ENCODE data around the gene PLA2G4F. TPM values are rescaled to one million over a fixed set of nuclear protein-coding genes. Genes with fewer than 3 reads are reported as not detected.
"Not testable (repeated sequence)": the region's sequence is repeated elsewhere in the genome, so short reads cannot be mapped to it uniquely, and the experiment has no call there.

The PLA2G4F gene
- total and polyA plus RNA-seq, 7 experiments from 2014 or later, result not detected

DNA sequence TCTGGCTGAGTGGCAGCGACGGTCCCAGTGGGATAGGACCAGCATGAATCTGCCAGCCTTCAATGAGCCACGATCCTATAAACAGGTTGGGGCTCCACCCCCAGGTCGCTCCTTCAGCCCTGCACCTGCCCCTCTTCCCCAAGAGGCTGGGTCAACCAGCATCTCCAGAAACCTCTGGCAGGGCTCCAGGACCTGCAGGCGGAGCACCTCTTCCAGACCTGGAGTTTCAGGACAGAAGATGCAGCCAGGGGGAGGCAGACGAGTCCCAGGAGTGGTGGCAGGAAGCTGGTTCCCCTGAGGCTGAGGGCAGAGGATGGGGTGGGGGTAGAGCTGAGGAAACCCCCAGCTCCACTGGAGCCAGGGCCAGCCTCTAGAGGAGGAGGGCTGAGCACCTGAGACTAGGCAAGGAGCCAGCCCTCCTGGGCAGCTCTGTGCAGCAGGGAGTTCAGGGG, 61.9 kb downstream of the PLA2G4F start, which contains the start of gene PLA2G4D:
Gene PLA2G4D, minus strand, starts transcription at position 51 of the 452 bp plus-strand sequence. CDS start 103 bp downstream, outside the sequence.
- ATAC-seq (no peak), DNase-seq (no peak)
- CTCF ChIA-PET, result no interaction called here
- Mint-ChIP-seq H3K9me3 (no peaks in the 10 kb centered on the region), H3K27me3 (peaks cover 0 to 9% (median 4%) of the 10 kb centered on the region in 5 donors), H3K36me3 (peaks cover 0 to 9% (median 0%) of the 10 kb centered on the region in 5 donors), H3K4me3 (no peak within 1 kb of the TSS), H3K4me1 (peaks cover 0 to 2% (median 0%) of the 10 kb centered on the region in 7 donors), H3K27ac (no peak within 1 kb of the TSS)
- no peak within 1 kb of the TSS for H3K27ac ChIP-seq (ENCODE audit: low read depth, low read length)
- intact Hi-C loops (cut with micrococcal nuclease), result no loop called here
- POLR2A ChIA-PET, result no interaction called here
- no peaks in the 10 kb centered on the region for H3K27me3 ChIP-seq (ENCODE audit: control insufficient read depth in 2 of 2, insufficient read depth in 2 of 2, low read length in 2 of 2)
- no peaks in the 10 kb centered on the region for H3K9me3 ChIP-seq (ENCODE audit: control insufficient read depth in 2 of 3, low read length in 3 of 3)
- H3K36me3 ChIP-seq (ENCODE audit: control insufficient read depth in 2 of 3, insufficient read depth in 3 of 3, low read length in 3 of 3), result no peaks in the 10 kb centered on the region
- H3K4me1 ChIP-seq (ENCODE audit: control insufficient read depth in 2 of 2, insufficient read depth in 2 of 2, low read length in 2 of 2), result no peaks in the 10 kb centered on the region
- no peak within 1 kb of the TSS for H3K4me3 ChIP-seq (ENCODE audit: low read length)

DNA sequence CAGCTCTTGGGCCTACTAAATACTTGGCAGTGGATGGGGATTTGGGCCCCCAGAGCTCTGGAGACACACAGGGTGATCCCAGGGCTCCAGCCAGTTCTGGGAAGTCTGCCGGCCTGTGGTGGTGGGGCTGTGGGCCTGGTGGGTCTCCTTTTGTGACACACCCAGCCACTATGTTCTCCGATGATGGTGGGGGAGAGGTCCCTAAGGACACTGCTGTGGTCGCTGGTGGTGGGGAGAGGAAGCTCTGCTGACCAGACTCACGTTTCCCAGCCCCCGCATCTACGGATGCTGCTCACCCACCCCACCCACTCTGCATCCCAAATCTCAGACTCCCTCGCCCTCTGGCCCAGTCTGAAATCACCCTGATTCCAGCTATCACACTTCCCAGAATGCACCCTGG, 62.5 kb downstream of the PLA2G4F start:
- H3K4me1 ChIP-seq (ENCODE audit: control insufficient read depth in 2 of 2, insufficient read depth in 2 of 2, low read length in 2 of 2), result no peaks in the 10 kb centered on the region
- no peak overlapping the region for H3K27ac ChIP-seq (ENCODE audit: low read depth, low read length)
- H3K9me3 ChIP-seq (ENCODE audit: control insufficient read depth in 2 of 3, low read length in 3 of 3), result no peaks in the 10 kb centered on the region
- ChIA-PET CTCF (no interaction called here), POLR2A (no interaction called here)
- H3K27me3 Mint-ChIP-seq, result peaks cover 0 to 15% (median 4%) of the 10 kb centered on the region in 5 donors
- peaks cover 0 to 3% (median 0%) of the 10 kb centered on the region in 7 donors for H3K4me1 Mint-ChIP-seq
- ATAC-seq (no peak), DNase-seq (no peak)
- H3K27ac Mint-ChIP-seq, result no peak overlapping the region
- H3K36me3 ChIP-seq (ENCODE audit: control insufficient read depth in 2 of 3, insufficient read depth in 3 of 3, low read length in 3 of 3), result no peaks in the 10 kb centered on the region
- peaks cover 0 to 5% (median 0%) of the 10 kb centered on the region in 5 donors for H3K36me3 Mint-ChIP-seq
- H3K27me3 ChIP-seq (ENCODE audit: control insufficient read depth in 2 of 2, insufficient read depth in 2 of 2, low read length in 2 of 2), result no peaks in the 10 kb centered on the region
- H3K4me3 ChIP-seq (ENCODE audit: low read length), result no peak overlapping the region
- intact Hi-C loops (cut with micrococcal nuclease), result no loop called here
- no peak overlapping the region for H3K4me3 Mint-ChIP-seq
- H3K9me3 Mint-ChIP-seq, result no peaks in the 10 kb centered on the region

DNA sequence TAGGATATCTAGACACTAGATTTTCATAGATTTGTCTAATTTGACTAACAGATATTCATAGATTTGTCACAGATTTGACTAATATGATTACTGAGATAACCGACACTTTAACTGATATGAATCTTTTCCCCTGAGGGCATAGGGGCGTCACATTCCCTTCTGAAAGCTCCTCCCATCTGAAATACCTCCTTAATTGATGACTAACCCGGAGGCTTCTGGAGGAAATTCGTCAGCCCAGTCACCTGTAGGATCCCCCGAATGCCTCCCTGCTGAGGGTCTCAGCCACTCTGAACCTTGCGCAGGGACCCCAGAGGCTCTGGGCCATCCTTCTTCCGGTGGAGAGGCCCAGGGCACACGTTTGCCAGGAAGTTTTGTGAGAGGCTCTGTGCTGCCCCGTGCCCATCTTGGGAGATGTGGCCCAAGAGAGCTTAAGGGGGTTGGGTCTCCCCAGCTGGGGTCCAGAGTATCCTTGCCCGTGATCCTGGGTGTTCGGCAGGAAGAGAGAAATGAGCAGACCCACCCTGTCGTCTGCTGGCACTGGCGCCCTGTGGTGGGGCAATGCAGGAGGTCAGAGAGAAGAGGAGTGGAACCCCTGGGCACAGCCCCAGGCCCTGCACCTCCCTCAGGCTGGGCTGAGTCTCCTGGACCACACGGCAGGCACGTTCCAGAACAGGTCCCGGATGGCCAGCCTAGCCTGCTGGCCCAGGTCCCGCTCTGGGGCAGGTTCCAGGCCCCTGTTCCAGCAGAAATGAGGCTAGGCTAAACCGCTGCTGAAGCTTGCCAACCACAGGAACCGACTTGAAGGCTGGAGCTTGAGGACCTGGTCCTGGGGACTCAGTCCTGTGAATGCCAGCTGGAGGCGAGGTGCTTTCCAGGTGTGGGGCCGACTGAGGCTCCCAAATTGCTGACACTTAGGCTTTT, 63.8 kb downstream of the PLA2G4F start:
- Mint-ChIP-seq H3K27ac (no peak overlapping the region), H3K9me3 (no peaks in the 10 kb centered on the region), H3K27me3 (peaks cover 0 to 14% (median 4%) of the 10 kb centered on the region in 5 donors), H3K36me3 (no peaks in the 10 kb centered on the region), H3K4me1 (peaks cover 0 to 5% (median 0%) of the 10 kb centered on the region in 7 donors), H3K4me3 (no peak overlapping the region)
- Histone ChIP-seq H3K36me3 (ENCODE audit: control insufficient read depth in 2 of 3, insufficient read depth in 3 of 3, low read length in 3 of 3) (no peaks in the 10 kb centered on the region), H3K27ac (ENCODE audit: low read depth, low read length) (no peak overlapping the region), H3K4me3 (ENCODE audit: low read length) (no peak overlapping the region), H3K9me3 (ENCODE audit: control insufficient read depth in 2 of 3, low read length in 3 of 3) (no peaks in the 10 kb centered on the region), H3K27me3 (ENCODE audit: control insufficient read depth in 2 of 2, insufficient read depth in 2 of 2, low read length in 2 of 2) (no peaks in the 10 kb centered on the region), H3K4me1 (ENCODE audit: control insufficient read depth in 2 of 2, insufficient read depth in 2 of 2, low read length in 2 of 2) (no peaks in the 10 kb centered on the region)
- POLR2A ChIA-PET, result no interaction called here
- DNase-seq (no peak), ATAC-seq (no peak)
- intact Hi-C loops (cut with micrococcal nuclease), result no loop called here
- CTCF ChIA-PET, result no interaction called here

DNA sequence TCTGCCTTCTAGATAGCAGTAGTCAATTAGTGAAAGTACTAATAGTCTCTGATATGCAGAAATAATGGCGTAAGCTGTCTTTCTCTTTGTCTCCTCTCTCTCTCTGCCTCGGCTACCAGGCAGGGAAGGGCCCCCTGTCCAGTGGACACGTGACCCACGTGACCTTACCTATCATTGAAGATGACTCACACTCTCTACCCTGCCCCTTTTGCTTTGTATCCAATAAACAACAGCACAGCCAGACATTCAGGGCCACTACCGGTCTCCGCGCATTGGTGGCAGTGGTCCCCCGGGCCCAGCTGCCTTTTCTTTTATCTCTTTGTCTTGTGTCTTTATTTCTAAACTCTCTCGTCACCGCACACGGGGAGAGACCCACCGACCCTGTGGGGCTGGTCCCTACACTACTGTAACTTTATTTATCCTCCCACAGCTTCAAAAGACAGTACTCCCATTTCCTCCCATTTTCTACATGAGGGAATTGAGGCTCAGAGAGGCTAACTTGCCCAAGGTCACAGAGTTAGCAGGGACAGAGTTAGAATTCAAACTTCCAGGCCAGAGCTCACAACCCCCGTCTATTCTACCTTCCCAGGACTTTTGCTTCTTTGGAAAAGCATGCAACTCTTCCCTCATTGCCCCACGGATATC, 64.6 kb downstream of the PLA2G4F start:
- ATAC-seq; DNase-seq; intact Hi-C loops (cut with micrococcal nuclease); H3K9me3 ChIP-seq (ENCODE audit: control insufficient read depth in 2 of 3, low read length in 3 of 3); POLR2A ChIA-PET; H3K36me3 Mint-ChIP-seq; CTCF ChIA-PET; H3K27me3 Mint-ChIP-seq; H3K36me3 ChIP-seq (ENCODE audit: control insufficient read depth in 2 of 3, insufficient read depth in 3 of 3, low read length in 3 of 3); H3K4me1 Mint-ChIP-seq; H3K4me3 ChIP-seq (ENCODE audit: low read length); H3K27ac ChIP-seq (ENCODE audit: low read depth, low read length); H3K4me1 ChIP-seq (ENCODE audit: control insufficient read depth in 2 of 2, insufficient read depth in 2 of 2, low read length in 2 of 2); H3K27me3 ChIP-seq (ENCODE audit: control insufficient read depth in 2 of 2, insufficient read depth in 2 of 2, low read length in 2 of 2); H3K4me3 Mint-ChIP-seq; H3K9me3 Mint-ChIP-seq: not testable (repeated sequence)
- H3K27ac Mint-ChIP-seq, result peak overlapping the region in 1 of 9 donors; percentile 53

DNA sequence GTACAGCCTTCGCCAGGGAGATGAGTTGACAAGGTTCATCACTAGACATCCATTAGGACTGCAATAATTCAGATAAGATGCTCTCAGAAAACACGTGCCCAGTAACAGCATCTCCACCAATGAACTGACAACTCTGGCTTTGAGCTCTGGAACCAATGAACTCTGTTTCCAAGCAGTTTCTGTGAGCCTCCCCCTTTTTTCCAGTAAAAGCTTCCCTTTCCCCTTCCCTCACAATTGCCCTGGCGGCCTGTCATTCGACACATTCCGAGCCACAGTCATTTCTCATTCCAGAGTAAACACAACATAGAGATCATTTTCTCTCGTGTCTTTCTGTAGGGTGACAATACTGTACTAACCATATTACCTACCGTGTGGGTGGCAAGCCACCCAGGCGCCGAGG, 65.7 kb downstream of the PLA2G4F start:
- Histone ChIP-seq H3K9me3 (ENCODE audit: control insufficient read depth in 2 of 3, low read length in 3 of 3) (no peaks in the 10 kb centered on the region), H3K27me3 (ENCODE audit: control insufficient read depth in 2 of 2, insufficient read depth in 2 of 2, low read length in 2 of 2) (no peaks in the 10 kb centered on the region), H3K36me3 (ENCODE audit: control insufficient read depth in 2 of 3, insufficient read depth in 3 of 3, low read length in 3 of 3) (no peaks in the 10 kb centered on the region), H3K4me1 (ENCODE audit: control insufficient read depth in 2 of 2, insufficient read depth in 2 of 2, low read length in 2 of 2) (no peaks in the 10 kb centered on the region), H3K27ac (ENCODE audit: low read depth, low read length) (no peak overlapping the region), H3K4me3 (ENCODE audit: low read length) (no peak overlapping the region)
- Mint-ChIP-seq H3K27ac (no peak overlapping the region), H3K27me3 (peaks cover 0 to 10% (median 0%) of the 10 kb centered on the region in 5 donors), H3K9me3 (no peaks in the 10 kb centered on the region), H3K4me1 (peaks cover 0 to 5% (median 0%) of the 10 kb centered on the region in 7 donors), H3K4me3 (no peak overlapping the region), H3K36me3 (no peaks in the 10 kb centered on the region)
- ATAC-seq (no peak), DNase-seq (no peak)
- ChIA-PET CTCF (no interaction called here), POLR2A (no interaction called here)
- intact Hi-C loops (cut with micrococcal nuclease), result no loop called here

DNA sequence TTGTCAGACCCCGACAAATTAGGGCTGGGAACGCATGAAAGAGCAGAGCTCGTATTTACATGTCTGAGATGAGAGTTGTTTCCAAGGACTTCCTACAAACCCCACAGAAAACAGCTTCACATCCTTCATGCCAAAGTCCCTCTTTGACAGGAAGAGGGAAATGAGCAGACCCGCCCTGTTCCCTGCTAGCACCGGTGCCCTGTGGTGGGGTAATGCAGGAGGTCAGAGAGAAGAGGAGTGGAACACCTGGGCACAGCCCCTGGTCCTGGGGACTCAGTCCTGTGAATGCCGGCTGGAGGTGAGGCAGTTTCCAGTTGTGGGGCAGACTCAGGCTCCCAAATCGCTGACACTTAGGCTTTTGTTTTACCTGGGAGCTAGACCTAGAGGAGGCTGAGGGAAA, 66.1 kb downstream of the PLA2G4F start:
- H3K27ac ChIP-seq (ENCODE audit: low read depth, low read length), result no peak overlapping the region
- Mint-ChIP-seq H3K9me3 (no peaks in the 10 kb centered on the region), H3K27ac (no peak overlapping the region), H3K36me3 (no peaks in the 10 kb centered on the region), H3K4me1 (peaks cover 0 to 5% (median 0%) of the 10 kb centered on the region in 7 donors), H3K4me3 (no peak overlapping the region), H3K27me3 (peaks cover 0 to 10% (median 0%) of the 10 kb centered on the region in 5 donors)
- H3K36me3 ChIP-seq (ENCODE audit: control insufficient read depth in 2 of 3, insufficient read depth in 3 of 3, low read length in 3 of 3), result no peaks in the 10 kb centered on the region
- no peak for DNase-seq
- H3K27me3 ChIP-seq (ENCODE audit: control insufficient read depth in 2 of 2, insufficient read depth in 2 of 2, low read length in 2 of 2), result no peaks in the 10 kb centered on the region
- POLR2A ChIA-PET, result no interaction called here
- no peak for ATAC-seq
- CTCF ChIA-PET, result no interaction called here
- H3K4me1 ChIP-seq (ENCODE audit: control insufficient read depth in 2 of 2, insufficient read depth in 2 of 2, low read length in 2 of 2), result no peaks in the 10 kb centered on the region
- intact Hi-C loops (cut with micrococcal nuclease), result no loop called here
- no peak overlapping the region for H3K4me3 ChIP-seq (ENCODE audit: low read length)
- H3K9me3 ChIP-seq (ENCODE audit: control insufficient read depth in 2 of 3, low read length in 3 of 3), result no peaks in the 10 kb centered on the region

Data from naive thymus-derived CD4-positive, alpha-beta T cell (primary cell).